Testis (tissue), 3 donors: ENCODE results near the gene DCAF5. TPM values are rescaled to one million over a fixed set of nuclear protein-coding genes. Genes with fewer than 3 reads are reported as not detected.

Experiments
- DNase-seq: peaks from one replicate; pipeline ENCODE4 v3.0.0-alpha.2; 2019
- H3K27ac ChIP-seq, 2 donors: fragments of 200-600 bp; sonication (generic); one replicate each; pipeline ENCODE4 v1.5.1; 2019
- H3K27me3 ChIP-seq: fragments of 200-600 bp; sonication (generic); one replicate; pipeline ENCODE4 v1.5.1; 2019
- H3K36me3 ChIP-seq: fragments of 200-600 bp; sonication (generic); one replicate; pipeline ENCODE4 v1.5.1; 2017; ENCODE audit warnings: low read depth; ENCODE audit errors: missing control alignments
- H3K4me1 ChIP-seq: fragments of 200-600 bp; sonication (generic); one replicate; pipeline ENCODE4 v1.5.1; 2019
- H3K4me3 ChIP-seq, 2 donors: fragments of 200-600 bp; sonication (generic); one replicate each; pipeline ENCODE4 v1.5.1; 2017 to 2019
- H3K9me3 ChIP-seq: fragments of 200-600 bp; sonication (generic); one replicate; pipeline ENCODE4 v1.5.1; 2017
- POLR2A ChIP-seq: fragments of 450-650 bp; IDR thresholded peaks from one replicate; pipeline ENCODE4 v1.6.1; 2017; ENCODE audit warnings: antibody characterized with exemption, mild to moderate bottlenecking, moderate library complexity
- WGBS, 2 donors: methylation state at CpG; one replicate each; pipeline ENCODE4 v1.1.5; 2018; 5-methylcytosine and 5-hydroxymethylcytosine counted together
- intact Hi-C: fragments of 100-400 bp; cut with DNase I; formaldehyde crosslinking; loops from one replicate; pipeline ENCODE4 v1.15.1; 2023; ENCODE audit warnings: low total_unique reads
- polyA plus RNA-seq: library from polyadenylated mRNA; stranded (reverse); fragments of 350-450 nt; fragmentation: Illumina TruSeq; extraction: RNeasy Lipid Tissue Mini Kit (QIAGEN cat#74804); gene quantifications from one replicate; pipeline ENCODE4 v1.2.3, GENCODE V29; 2014; ENCODE audit warnings: low read depth, low replicate concordance; ENCODE audit not compliant: insufficient read depth
- total RNA-seq, 2 donors: library from RNA; depleted of rRNA; stranded (reverse); fragments of >200 nt; gene quantifications; one replicate each; pipeline ENCODE4 v1.2.3, GENCODE V29; 2016
- TF ChIP-seq, protein P1 (sequence below), 3 experiments: fragments of 450-650 bp in 2 of 3; fragments of 200-600 bp in 1 of 3; sonication (generic) in 1 of 3; IDR thresholded peaks; one replicate each; pipeline ENCODE4 v1.5.1; 2016 to 2019; ENCODE audit warnings: antibody characterized with exemption in 3 of 3, mild to moderate bottlenecking in 2 of 3, moderate library complexity in 1 of 3

Gene DCAF5
- total and polyA plus RNA-seq, 3 donors from 2014 or later, result 97.7 to 168 (median 129) TPM

DNA sequence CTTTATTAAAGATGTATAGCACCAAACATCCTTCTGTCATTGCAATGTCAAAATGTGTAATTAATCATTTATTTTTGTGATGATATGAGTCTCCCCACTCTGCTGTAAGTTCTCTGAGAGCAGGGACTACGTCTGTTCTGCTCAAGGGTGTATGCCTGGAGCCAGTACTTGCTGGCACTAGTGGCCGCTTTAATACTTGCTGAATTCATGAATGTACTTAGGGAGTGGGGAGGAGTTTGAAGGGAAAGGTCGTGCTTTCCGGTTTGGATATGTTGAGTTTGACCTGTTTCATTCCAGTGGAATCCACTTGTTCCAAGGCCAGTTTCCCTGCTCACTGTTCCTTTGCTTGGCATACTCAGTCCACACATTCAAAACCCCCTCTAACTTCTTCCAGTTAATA, 1.9 kb upstream of the DCAF5 start:
- 16 to 24% methylated on average over 4 of the region's 4 CpGs for WGBS, 2 donors
- no peak overlapping the region for H3K4me3 ChIP-seq

DNA sequence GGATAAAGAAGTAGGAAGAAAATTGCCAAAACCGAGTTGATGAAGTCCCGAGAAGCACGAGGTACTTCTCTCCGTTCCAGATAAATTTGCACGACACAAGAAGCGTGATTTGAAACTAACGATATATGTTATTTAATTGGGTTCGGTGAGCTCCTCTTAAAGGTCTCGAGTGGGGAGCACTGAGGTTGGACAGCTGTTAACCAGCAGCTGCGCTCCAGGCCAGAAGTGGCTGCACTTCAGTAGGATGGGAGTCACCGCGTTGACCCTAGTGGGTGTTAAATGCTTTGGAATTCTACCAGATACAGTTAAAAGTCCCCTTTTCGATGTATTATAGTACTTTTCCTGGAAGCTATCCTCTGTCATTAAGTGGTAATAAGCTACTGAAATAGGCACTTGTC, 953 bp upstream of the DCAF5 start:
- intact Hi-C loops, result no loop called here
- peak overlapping the region; percentile 89 to 97 for H3K27ac ChIP-seq
- 1% methylated on average over 13 of the region's 13 CpGs for WGBS, 2 donors
- peak; percentile 57 for DNase-seq
- H3K36me3 ChIP-seq, result no peaks in the 10 kb centered on the region
- no peaks in the 10 kb centered on the region for H3K27me3 ChIP-seq
- H3K4me1 ChIP-seq, result peaks cover 19% of the 10 kb centered on the region
- H3K9me3 ChIP-seq, result no peaks in the 10 kb centered on the region
- H3K4me3 ChIP-seq, result peak overlapping the region; percentile 93 to 97
- TF ChIP-seq POLR2A, result no peak
- TF ChIP-seq, protein P1, sequence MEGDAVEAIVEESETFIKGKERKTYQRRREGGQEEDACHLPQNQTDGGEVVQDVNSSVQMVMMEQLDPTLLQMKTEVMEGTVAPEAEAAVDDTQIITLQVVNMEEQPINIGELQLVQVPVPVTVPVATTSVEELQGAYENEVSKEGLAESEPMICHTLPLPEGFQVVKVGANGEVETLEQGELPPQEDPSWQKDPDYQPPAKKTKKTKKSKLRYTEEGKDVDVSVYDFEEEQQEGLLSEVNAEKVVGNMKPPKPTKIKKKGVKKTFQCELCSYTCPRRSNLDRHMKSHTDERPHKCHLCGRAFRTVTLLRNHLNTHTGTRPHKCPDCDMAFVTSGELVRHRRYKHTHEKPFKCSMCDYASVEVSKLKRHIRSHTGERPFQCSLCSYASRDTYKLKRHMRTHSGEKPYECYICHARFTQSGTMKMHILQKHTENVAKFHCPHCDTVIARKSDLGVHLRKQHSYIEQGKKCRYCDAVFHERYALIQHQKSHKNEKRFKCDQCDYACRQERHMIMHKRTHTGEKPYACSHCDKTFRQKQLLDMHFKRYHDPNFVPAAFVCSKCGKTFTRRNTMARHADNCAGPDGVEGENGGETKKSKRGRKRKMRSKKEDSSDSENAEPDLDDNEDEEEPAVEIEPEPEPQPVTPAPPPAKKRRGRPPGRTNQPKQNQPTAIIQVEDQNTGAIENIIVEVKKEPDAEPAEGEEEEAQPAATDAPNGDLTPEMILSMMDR (IDR thresholded peaks at IDR 0.05), result no peak

More for the DNA sequence above, 1.9 kb upstream of the DCAF5 start:
- Histone ChIP-seq H3K4me1 (peaks cover 19% of the 10 kb centered on the region), H3K36me3 (no peaks in the 10 kb centered on the region), H3K27me3 (no peaks in the 10 kb centered on the region), H3K27ac (no peak overlapping the region), H3K9me3 (no peaks in the 10 kb centered on the region)
- intact Hi-C loops, result no loop called here
- TF ChIP-seq POLR2A, result no peak
- TF ChIP-seq, protein P1 (IDR thresholded peaks at IDR 0.05), result no peak
- DNase-seq, result peak; percentile 48

DNA sequence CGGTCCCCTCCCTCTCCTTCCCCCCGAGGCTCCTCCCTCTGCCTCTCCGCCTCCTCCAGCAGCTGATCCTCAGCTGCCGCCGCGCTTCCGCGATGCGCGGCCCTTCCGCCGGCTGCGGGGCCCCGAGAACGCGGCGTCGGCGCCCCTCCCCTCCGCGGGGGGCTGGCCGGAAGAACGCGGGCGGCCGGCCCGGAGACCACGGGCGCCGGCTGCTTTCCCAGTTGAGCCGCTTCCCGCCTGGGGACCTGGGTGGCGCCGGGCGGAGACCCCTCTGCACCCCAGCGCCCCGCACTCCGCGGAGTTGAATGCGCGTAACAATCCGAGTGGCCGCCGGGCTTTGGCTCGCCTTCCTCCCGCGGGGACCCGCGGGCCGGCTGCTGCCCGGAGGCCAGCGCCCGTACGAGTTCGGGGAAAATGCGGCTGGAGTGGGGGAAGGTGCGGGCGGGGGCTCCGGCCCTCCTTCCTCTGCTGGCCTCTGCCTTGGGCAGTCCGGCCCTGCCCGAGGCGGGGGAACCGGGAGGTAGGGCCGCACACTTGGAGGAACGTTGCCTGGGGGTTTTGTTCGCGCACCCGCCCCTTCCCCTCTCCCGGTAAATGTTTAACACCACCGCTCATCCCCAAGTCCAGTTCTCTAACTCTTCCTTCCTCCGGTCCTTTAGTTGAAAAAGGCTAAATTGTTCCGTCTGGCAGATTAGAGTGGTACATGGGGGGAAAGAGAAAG, 393 bp upstream of the DCAF5 start:
- Histone ChIP-seq H3K27ac (peak overlapping the region; percentile 89 to 97), H3K4me3 (peak overlapping the region; percentile 93 to 97), H3K36me3 (no peaks in the 10 kb centered on the region), H3K4me1 (peaks cover 19% of the 10 kb centered on the region), H3K9me3 (no peaks in the 10 kb centered on the region), H3K27me3 (no peaks in the 10 kb centered on the region)
- peak; percentile 41 for DNase-seq
- intact Hi-C loops, result no loop called here
- WGBS, 2 donors, result 0% methylated on average over 15 to 41 of the region's 72 CpGs
- TF ChIP-seq, protein P1 (IDR thresholded peaks at IDR 0.05), result peak in 1 of 3 experiments; percentile 3
- peak; percentile 43 for TF ChIP-seq POLR2A

DNA sequence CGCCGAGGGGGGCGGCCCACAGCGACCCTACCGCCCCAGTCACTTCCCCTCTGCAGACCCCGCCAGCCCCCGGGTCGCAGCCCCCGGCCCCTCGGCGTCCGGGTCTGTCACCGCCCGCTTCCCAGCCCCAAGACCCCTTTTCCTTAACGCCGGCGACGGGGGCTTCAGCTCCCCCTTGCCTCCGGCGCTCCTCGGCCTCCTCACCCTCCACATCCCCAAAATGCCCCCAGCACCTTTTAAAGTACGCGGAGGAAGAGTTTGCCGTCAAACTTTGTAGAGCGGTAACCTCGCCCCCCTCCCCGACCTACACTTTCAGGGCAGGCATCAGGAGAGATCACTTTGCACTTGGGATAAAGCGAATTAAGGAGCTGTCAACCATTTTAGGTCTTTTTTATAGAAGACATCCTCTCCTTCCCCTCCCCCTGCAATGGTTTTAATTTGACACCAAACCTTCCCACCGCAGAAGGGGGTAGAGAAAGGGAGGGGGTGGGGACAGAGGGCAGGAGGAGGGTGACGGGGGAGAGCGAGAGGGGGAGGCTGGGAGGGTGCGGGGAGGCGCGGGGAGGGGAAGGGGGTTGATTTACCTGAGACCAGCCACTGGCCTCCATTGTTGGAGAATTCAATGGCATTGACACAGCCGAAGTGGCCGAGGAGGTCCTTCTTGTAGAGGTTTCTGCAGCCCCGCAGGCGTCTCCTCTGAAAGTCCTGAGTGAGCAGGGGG, 578 bp downstream of the DCAF5 start:
- Histone ChIP-seq H3K36me3 (no peaks in the 10 kb centered on the region), H3K27ac (peak overlapping the region; percentile 89 to 97), H3K27me3 (no peaks in the 10 kb centered on the region), H3K9me3 (no peaks in the 10 kb centered on the region), H3K4me3 (peak overlapping the region; percentile 93 to 97), H3K4me1 (peaks cover 19% of the 10 kb centered on the region)
- 1% methylated on average over 28 to 38 of the region's 38 CpGs for WGBS, 2 donors
- intact Hi-C loops, result no loop called here
- DNase-seq, result no peak
- TF ChIP-seq, protein P1 (IDR thresholded peaks at IDR 0.05), result no peak
- TF ChIP-seq POLR2A, result no peak
